NB4 (cell line): ENCODE results near the gene TMEM150A.

Source experiments
- CTCF ChIP-seq: IDR thresholded peaks from one replicate; pipeline ENCODE4 v1.5.1; 2012; ENCODE audit warnings: low read depth, low read length
- POLR2A ChIP-seq: IDR thresholded peaks from 2 replicates; pipeline ENCODE4 v1.6.1; 2011; ENCODE audit warnings: mild to moderate bottlenecking; ENCODE audit not compliant: insufficient read length; ENCODE audit errors: extremely low read depth

GRCh38 chr2:85611217-85611704 lies 8.8 kb upstream of the TMEM150A start:
- TF ChIP-seq CTCF, result no peak
- TF ChIP-seq POLR2A, result no peak
